Upper lobe of left lung (tissue), 6 donors: ENCODE results near the gene ADPRH. TPM values are rescaled to one million over a fixed set of nuclear protein-coding genes. Genes with fewer than 3 reads are reported as not detected.
"Not testable (repeated sequence)": the region's sequence is repeated elsewhere in the genome, so short reads cannot be mapped to it uniquely, and the experiment has no call there.

Source experiments
- ATAC-seq, 2 donors: fragments of 200-7000 bp; cut with Tn5 transposase; one replicate each; pipeline ENCODE4 v1.9.1; 2022; ENCODE audit warnings: mild to moderate bottlenecking in 2 of 2, moderate library complexity in 2 of 2; ENCODE audit not compliant: low FRiP score in 2 of 2
- DNase-seq, 2 donors: peaks; one replicate each; pipeline ENCODE4 v3.0.0-alpha.2; 2019 to 2020
- H3K27ac ChIP-seq, 4 donors: fragments of 200-600 bp; sonication (generic); one replicate each; pipeline ENCODE4 v1.5.1; 2016 to 2019
- H3K27me3 ChIP-seq, 4 donors: fragments of 200-600 bp; sonication (generic); one replicate each; pipeline ENCODE4 v1.5.1; 2017 to 2019
- H3K36me3 ChIP-seq, 4 donors: fragments of 200-600 bp; sonication (generic); one replicate each; pipeline ENCODE4 v1.5.1; 2016 to 2019
- H3K4me1 ChIP-seq, 4 donors: fragments of 200-600 bp; sonication (generic); one replicate each; pipeline ENCODE4 v1.5.1; 2018 to 2019
- H3K4me3 ChIP-seq, 4 donors: fragments of 200-600 bp; sonication (generic); one replicate each; pipeline ENCODE4 v1.5.1; 2017 to 2019; ENCODE audit warnings: mild to moderate bottlenecking in 2 of 4, moderate library complexity in 1 of 4
- H3K9me3 ChIP-seq, 4 donors: fragments of 200-600 bp; sonication (generic); one replicate each; pipeline ENCODE4 v1.5.1; 2018 to 2019
- EP300 ChIP-seq, 4 donors: sonication (generic); formaldehyde crosslinking; IDR thresholded peaks; one replicate each; pipeline ENCODE4 v1.5.1; 2017; ENCODE audit warnings: antibody characterized with exemption in 4 of 4, control low read depth in 2 of 4
- POLR2A ChIP-seq, 4 donors: fragments of 450-650 bp; IDR thresholded peaks; one replicate each; pipeline ENCODE4 v1.5.1; 2016 to 2017; ENCODE audit warnings: antibody characterized with exemption in 4 of 4, mild to moderate bottlenecking in 2 of 4
- POLR2AphosphoS5 ChIP-seq, 2 donors: sonication (generic); formaldehyde crosslinking; IDR thresholded peaks; one replicate each; pipeline ENCODE4 v1.5.1; 2017; ENCODE audit warnings: antibody characterized with exemption in 2 of 2
- WGBS, 2 donors: methylation state at CpG; one replicate each; pipeline ENCODE4 v1.1.5; 2017 to 2018; 5-methylcytosine and 5-hydroxymethylcytosine counted together
- total RNA-seq, 6 donors: library from RNA; depleted of rRNA in 4 of 6; stranded (reverse); fragments of >200 nt in 4 of 6; gene quantifications; one replicate each; pipeline versions ENCODE4 v1.1.0 to v1.2.1, GENCODE V29; 2016 to 2021
- TF ChIP-seq, protein P1 (sequence below), 6 experiments: fragments of 450-650 bp in 4 of 6; fragments of 200-600 bp in 2 of 6; sonication (generic) in 2 of 6; IDR thresholded peaks; one replicate each; pipeline ENCODE4 v1.5.1; 2016 to 2019; ENCODE audit warnings: antibody characterized with exemption in 6 of 6
- donor health status: DM: no; HTN: no; CAD: no; lungs with moderate emphysema.
- donor health status: DM: no; HTN: yes; CAD: no; lungs with severe emphysema.

ADPRH gene
- total RNA-seq, 6 donors from 2014 or later: 18.9 to 33.8 (median 25.1) TPM

DNA sequence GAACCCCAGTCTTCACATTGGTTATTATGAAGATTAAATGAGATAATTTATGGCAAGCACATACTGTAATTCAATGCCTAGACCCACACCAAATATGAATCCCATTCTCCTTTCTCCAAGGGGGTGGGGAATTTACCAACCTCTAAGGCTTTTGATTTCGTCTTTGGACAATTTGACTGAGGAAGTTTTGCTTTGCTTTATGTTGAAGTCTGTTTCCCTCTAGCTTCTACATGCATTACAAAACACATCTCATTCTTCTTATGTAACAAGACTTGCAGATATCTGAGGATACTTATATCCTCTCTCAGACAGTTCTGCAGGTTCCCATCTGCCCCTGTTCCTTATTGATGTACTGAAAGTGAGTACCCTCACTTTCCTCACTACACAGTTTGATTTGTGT is 32.1 kb upstream of the ADPRH start:
- no peak overlapping the region for H3K4me3 ChIP-seq
- no peak for ATAC-seq
- TF ChIP-seq, protein P1, sequence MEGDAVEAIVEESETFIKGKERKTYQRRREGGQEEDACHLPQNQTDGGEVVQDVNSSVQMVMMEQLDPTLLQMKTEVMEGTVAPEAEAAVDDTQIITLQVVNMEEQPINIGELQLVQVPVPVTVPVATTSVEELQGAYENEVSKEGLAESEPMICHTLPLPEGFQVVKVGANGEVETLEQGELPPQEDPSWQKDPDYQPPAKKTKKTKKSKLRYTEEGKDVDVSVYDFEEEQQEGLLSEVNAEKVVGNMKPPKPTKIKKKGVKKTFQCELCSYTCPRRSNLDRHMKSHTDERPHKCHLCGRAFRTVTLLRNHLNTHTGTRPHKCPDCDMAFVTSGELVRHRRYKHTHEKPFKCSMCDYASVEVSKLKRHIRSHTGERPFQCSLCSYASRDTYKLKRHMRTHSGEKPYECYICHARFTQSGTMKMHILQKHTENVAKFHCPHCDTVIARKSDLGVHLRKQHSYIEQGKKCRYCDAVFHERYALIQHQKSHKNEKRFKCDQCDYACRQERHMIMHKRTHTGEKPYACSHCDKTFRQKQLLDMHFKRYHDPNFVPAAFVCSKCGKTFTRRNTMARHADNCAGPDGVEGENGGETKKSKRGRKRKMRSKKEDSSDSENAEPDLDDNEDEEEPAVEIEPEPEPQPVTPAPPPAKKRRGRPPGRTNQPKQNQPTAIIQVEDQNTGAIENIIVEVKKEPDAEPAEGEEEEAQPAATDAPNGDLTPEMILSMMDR (IDR thresholded peaks at IDR 0.05): no peak
- TF ChIP-seq POLR2A (IDR thresholded peaks at IDR 0.05): no peak
- no peaks in the 10 kb centered on the region for H3K36me3 ChIP-seq
- no peaks in the 10 kb centered on the region for H3K9me3 ChIP-seq
- 83% methylated on average over 1 of the region's 1 CpG for WGBS, 2 donors
- no peak for DNase-seq
- no peaks in the 10 kb centered on the region for H3K4me1 ChIP-seq
- H3K27me3 ChIP-seq: no peaks in the 10 kb centered on the region
- no peak overlapping the region for H3K27ac ChIP-seq

DNA sequence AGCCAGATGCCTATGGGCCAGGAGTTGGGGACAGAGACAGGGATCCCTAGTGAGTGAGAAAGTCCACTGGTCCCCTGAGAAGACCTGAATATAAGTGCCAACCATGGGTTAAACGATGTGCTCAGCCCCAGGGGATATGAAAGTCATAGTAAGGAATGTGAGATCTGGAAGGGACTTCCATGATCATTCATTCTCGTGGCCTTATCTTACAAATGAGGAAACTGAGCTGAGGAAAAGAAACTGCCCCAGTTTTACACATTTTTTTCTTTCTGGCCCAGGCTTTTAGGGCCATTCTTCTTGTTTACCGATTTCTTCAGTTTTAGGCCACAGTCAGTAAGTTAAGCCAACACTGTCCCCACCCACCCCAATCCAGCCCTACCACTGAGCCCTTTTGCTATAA is 31.0 kb upstream of the ADPRH start:
- Histone ChIP-seq H3K36me3 (no peaks in the 10 kb centered on the region), H3K4me3 (no peak overlapping the region), H3K27me3 (no peaks in the 10 kb centered on the region), H3K27ac (no peak overlapping the region), H3K4me1 (no peaks in the 10 kb centered on the region), H3K9me3 (no peaks in the 10 kb centered on the region)
- WGBS, 2 donors: 40 to 65% methylated on average over 3 of the region's 3 CpGs
- TF ChIP-seq POLR2A (IDR thresholded peaks at IDR 0.05): no peak
- TF ChIP-seq EP300 (IDR thresholded peaks at IDR 0.05): no peak
- TF ChIP-seq, protein P1 (IDR thresholded peaks at IDR 0.05): no peak
- DNase-seq (no peak), ATAC-seq (no peak)

DNA sequence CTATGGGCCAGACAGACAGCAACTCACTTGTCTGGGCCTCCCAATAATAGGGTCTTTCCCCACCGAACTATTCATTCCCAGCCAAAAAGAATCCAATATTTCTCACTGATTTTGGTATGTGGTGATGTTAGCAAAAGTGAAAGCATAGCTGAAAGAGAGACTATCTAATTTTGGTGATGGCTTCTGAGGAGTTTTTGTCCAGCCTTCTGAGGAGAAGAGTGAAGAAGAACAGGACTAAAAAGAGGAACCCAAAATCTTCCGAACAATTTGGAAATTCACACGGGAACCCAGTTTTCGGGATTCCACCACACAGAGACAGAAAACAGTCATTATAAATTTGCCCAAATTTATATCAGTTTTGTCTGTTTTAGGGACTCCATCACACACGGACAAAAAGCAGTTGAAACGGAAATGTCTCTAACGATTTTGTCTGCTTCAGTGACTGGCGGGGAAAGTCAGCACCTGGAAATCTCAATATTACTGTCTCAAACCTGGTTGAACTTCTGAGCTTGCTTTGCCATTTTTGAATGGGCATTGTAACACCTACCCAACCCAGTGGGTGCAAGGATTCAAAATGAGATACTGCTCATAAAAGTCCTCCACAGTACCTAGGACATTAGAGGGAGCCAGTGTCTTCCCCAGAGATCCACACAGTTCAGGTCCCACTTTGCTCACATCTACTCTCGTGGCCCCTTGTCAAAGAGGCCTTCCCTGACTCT is 28.9 kb upstream of the ADPRH start:
- Histone ChIP-seq H3K36me3 (no peaks in the 10 kb centered on the region), H3K4me1 (peaks cover 0 to 4% (median 2%) of the 10 kb centered on the region in 4 donors), H3K27me3 (no peaks in the 10 kb centered on the region), H3K27ac (no peak overlapping the region), H3K4me3 (no peak overlapping the region), H3K9me3 (no peaks in the 10 kb centered on the region)
- ATAC-seq (no peak), DNase-seq (no peak)
- 91 to 97% methylated on average over 9 of the region's 9 CpGs for WGBS, 2 donors
- no peak for TF ChIP-seq EP300 (IDR thresholded peaks at IDR 0.05)
- TF ChIP-seq POLR2AphosphoS5 (IDR thresholded peaks at IDR 0.05): no peak
- TF ChIP-seq, protein P1 (IDR thresholded peaks at IDR 0.05): no peak
- TF ChIP-seq POLR2A (IDR thresholded peaks at IDR 0.05): no peak

DNA sequence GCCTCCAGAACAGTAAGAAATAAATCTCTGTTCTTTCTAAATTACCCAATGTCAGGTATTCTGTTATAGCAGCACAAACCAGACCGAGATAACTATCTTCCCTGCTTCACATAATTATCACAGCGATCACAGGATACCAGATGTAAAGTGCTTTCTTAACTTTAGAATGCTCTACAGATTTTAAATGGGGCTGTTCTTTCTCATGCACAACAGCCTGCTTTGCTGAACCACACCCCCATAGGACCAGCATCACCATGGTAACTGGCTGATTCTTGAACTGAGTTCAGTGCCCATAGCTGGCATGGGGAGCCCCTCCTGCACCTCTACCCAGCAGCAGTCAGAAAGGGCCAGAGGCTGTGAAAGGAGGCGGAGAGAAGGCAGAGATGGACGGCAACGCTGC is 27.7 kb upstream of the ADPRH start:
- 93 to 94% methylated on average over 4 to 5 of the region's 5 CpGs for WGBS, 2 donors
- no peak for ATAC-seq
- Histone ChIP-seq H3K36me3 (no peaks in the 10 kb centered on the region), H3K27me3 (no peaks in the 10 kb centered on the region), H3K9me3 (no peaks in the 10 kb centered on the region), H3K4me3 (no peak overlapping the region), H3K27ac (no peak overlapping the region), H3K4me1 (peaks cover 0 to 10% (median 7%) of the 10 kb centered on the region in 4 donors)
- DNase-seq: no peak
- TF ChIP-seq, protein P1 (IDR thresholded peaks at IDR 0.05): no peak
- TF ChIP-seq POLR2A (IDR thresholded peaks at IDR 0.05) (no peak), POLR2AphosphoS5 (IDR thresholded peaks at IDR 0.05) (no peak), EP300 (IDR thresholded peaks at IDR 0.05) (no peak)

DNA sequence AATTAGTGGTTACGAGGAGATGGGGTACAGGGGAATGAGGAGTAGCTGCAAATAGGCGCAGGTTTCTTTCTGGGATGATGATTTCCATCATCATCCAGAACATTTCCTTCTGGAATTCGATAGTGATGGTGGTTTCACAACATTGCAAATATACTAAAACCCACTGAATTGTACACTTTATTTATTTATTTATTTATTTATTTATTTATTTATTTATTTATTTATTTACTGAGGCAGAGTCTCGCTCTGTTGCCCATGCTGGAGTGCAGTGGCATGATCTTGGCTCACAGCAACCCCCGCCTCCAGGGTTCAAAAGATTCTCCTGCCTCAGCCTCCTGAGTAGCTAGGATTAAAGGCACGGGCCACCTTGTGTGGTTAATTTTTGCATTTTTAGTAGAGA is 26.4 kb upstream of the ADPRH start:
- 94 to 96% methylated on average over 6 of the region's 6 CpGs for WGBS, 2 donors
- DNase-seq, H3K9me3 ChIP-seq, H3K27ac ChIP-seq, H3K27me3 ChIP-seq, H3K4me3 ChIP-seq, H3K36me3 ChIP-seq, ATAC-seq: not testable (repeated sequence)
- peaks cover 0 to 12% (median 7%) of the 10 kb centered on the region in 4 donors for H3K4me1 ChIP-seq
